ENCODE results near the gene MRPS16. TPM values are rescaled to one million over a fixed set of nuclear protein-coding genes. Genes with fewer than 3 reads are reported as not detected.

Gene MRPS16
- total and polyA plus RNA-seq, 9 of the 15 experiments (the other 6 are each of a cell fraction or from before 2014, with no cell fraction given) = 65.0 to 239 (median 146) TPM

- TF ChIP-seq RREB1 (CRISPR knock-in tag; IDR thresholded peaks at IDR 0.05) (0 out of 2 replicates have a peak, but pooled peaks have one; percentile 38), ZNF584 (CRISPR knock-in tag; IDR thresholded peaks at IDR 0.05; ENCODE audit: low read depth) (peak; percentile 79), SMAD4 (CRISPR knock-in tag; conservative IDR thresholded peaks at IDR 0.05) (peak; percentile 74; the same call in 1 of the 2 replicates), SRSF3 (IDR thresholded peaks at IDR 0.05; ENCODE audit: insufficient read depth, low read length) (no peak), HMGXB4 (CRISPR knock-in tag; IDR thresholded peaks at IDR 0.05) (0 out of 2 replicates have a peak, but pooled peaks have one; percentile 76), ASH1L (IDR thresholded peaks at IDR 0.05; ENCODE audit: borderline replicate concordance, low read depth, partially characterized antibody) (peak; percentile 21), NFE2 (IDR thresholded peaks at IDR 0.05; ENCODE audit: low read depth) (peak; percentile 37; the same call in 1 of the 2 replicates), RBM14 (IDR thresholded peaks at IDR 0.05; ENCODE audit: borderline replicate concordance, insufficient read depth, low read depth, low read length) (no peak), ZNF586 (CRISPR knock-in tag; conservative IDR thresholded peaks at IDR 0.05) (0 out of 2 replicates have a peak, but pooled peaks have one; percentile 11), ARNT (IDR thresholded peaks at IDR 0.05) (no peak; a peak in 3 of 4 replicates), CAMTA2 (CRISPR knock-in tag; conservative IDR thresholded peaks at IDR 0.05) (no peak; the same call in 1 of the 2 replicates), KDM5B (IDR thresholded peaks at IDR 0.05; ENCODE audit: insufficient replicate concordance, low read depth, low read length) (peak; percentile 94), ZNF707 (CRISPR knock-in tag; conservative IDR thresholded peaks at IDR 0.05) (0 out of 2 replicates have a peak, but pooled peaks have one; percentile 16), USF1 (CRISPR knock-in tag; IDR thresholded peaks at IDR 0.05) (peak; percentile 5), ZNF197 (CRISPR knock-in tag; IDR thresholded peaks at IDR 0.05; ENCODE audit: low read depth) (no peak), MYBL2 (IDR thresholded peaks at IDR 0.05; ENCODE audit: low read depth) (peak; percentile 31; the same call in 1 of the 2 replicates), MYBL2 (CRISPR knock-in tag; IDR thresholded peaks at IDR 0.05; ENCODE audit: borderline replicate concordance) (no peak), GATAD2A (IDR thresholded peaks at IDR 0.05) (peak; percentile 12; the same call in 1 of the 2 replicates)
Measured at GRCh38 chr10:73252445-73253224, at the start of gene MRPS16 (continued).
